GM12878 (cell line): ENCODE data around the gene ANP32E. TPM values are rescaled to one million over a fixed set of nuclear protein-coding genes. Genes with fewer than 3 reads are reported as not detected.

ENCODE experiments used
- ATAC-seq: fragments of 200-7000 bp; cut with Tn5 transposase; 3 replicates; pipeline ENCODE4 v1.9.1; 2020; ENCODE audit warnings: mild to moderate bottlenecking, moderate library complexity
- BruUV-seq: library from RNA; stranded (reverse); fragments of 400-500 nt; replicated peaks from 2 replicates; lab custom pipeline; 2021; lab: Mats Ljungman, UMichigan
- CTCF ChIA-PET: fragments of 300-600 bp; sonication (Branson Sonifier 250); formaldehyde crosslinking; extraction: SDS; loops from one replicate; lab custom pipeline; 2021; ENCODE audit warnings: inconsistent platforms; lab: Yijun Ruan, JAX
- POLR2A ChIA-PET: fragments of 350-600 bp; formaldehyde crosslinking; extraction: SDS; loops from one replicate; lab custom pipeline; 2021; ENCODE audit warnings: inconsistent platforms; lab: Charles Lee
- RAD21 ChIA-PET: fragments of 300-600 bp; sonication (Branson Sonifier 250); formaldehyde crosslinking; loops from one replicate; lab custom pipeline; 2023; ENCODE audit warnings: antibody characterized with exemption; ENCODE audit not compliant: unreplicated experiment; lab: Charles Lee
- SMC1A ChIA-PET: fragments of 300-600 bp; sonication (Branson Sonifier 250); formaldehyde crosslinking; loops from one replicate; lab custom pipeline; 2023; ENCODE audit not compliant: unreplicated experiment, uncharacterized antibody; lab: Charles Lee
- DNase-seq: peaks from one replicate; pipeline ENCODE4 v3.0.0-alpha.2; 2011; ENCODE audit warnings: low read depth, low spot score
- FAIRE-seq: peaks from 3 replicates; lab custom pipeline; 2011; peaks lifted over from hg19 to GRCh38; lab: Jason Lieb, UNC
- H2AFZ ChIP-seq: 2 replicates; pipeline ENCODE4 v1.6.0; 2011; ENCODE audit warnings: low read depth, low read length, control low read depth; ENCODE audit not compliant: control insufficient read depth
- H3K27ac ChIP-seq: 2 replicates; pipeline ENCODE4 v1.5.1; 2011; ENCODE audit warnings: control low read depth; ENCODE audit not compliant: control insufficient read depth, insufficient read depth
- H3K27me3 ChIP-seq, 2 experiments: replicated peaks in 1 of 2; 2 replicates each; pipeline versions ENCODE4 v1.6.0 to v1.6.1; 2011; ENCODE audit warnings: low read length in 1 of 2; ENCODE audit not compliant: control insufficient read depth in 2 of 2, insufficient read depth in 2 of 2
- H3K36me3 ChIP-seq, 2 experiments: 2 replicates each; pipeline ENCODE4 v1.5.1; 2011; ENCODE audit warnings: low read length in 1 of 2; ENCODE audit not compliant: control insufficient read depth in 2 of 2, insufficient read depth in 2 of 2
- H3K4me1 ChIP-seq: 2 replicates; pipeline ENCODE4 v1.6.1; 2011; ENCODE audit warnings: mild to moderate bottlenecking, low read length, moderate library complexity, mixed read lengths; ENCODE audit not compliant: control insufficient read depth, insufficient read depth
- H3K4me2 ChIP-seq: 2 replicates; pipeline ENCODE4 v1.6.0; 2011; ENCODE audit warnings: control low read depth; ENCODE audit not compliant: control insufficient read depth, insufficient read depth
- H3K4me3 ChIP-seq: fragments of 200-600 bp; sonication (generic); 2 replicates; pipeline ENCODE4 v1.5.1; 2016
- H3K79me2 ChIP-seq: 2 replicates; pipeline ENCODE4 v1.6.0; 2011; ENCODE audit warnings: low read length; ENCODE audit not compliant: control insufficient read depth, insufficient read depth
- H3K9ac ChIP-seq: 2 replicates; pipeline ENCODE4 v1.8.0; 2011; ENCODE audit warnings: low read length, control low read depth, mixed read lengths; ENCODE audit not compliant: control insufficient read depth, insufficient read depth
- H3K9me3 ChIP-seq: replicated peaks from 3 replicates; pipeline ENCODE4 v1.5.1; 2011; ENCODE audit warnings: mild to moderate bottlenecking, low read length; ENCODE audit not compliant: control insufficient read depth, insufficient read depth
- H4K20me1 ChIP-seq: 2 replicates; pipeline ENCODE4 v1.6.0; 2011; ENCODE audit not compliant: control insufficient read depth, insufficient read depth
- BHLHE40 ChIP-seq, 2 experiments: fragments of 450-650 bp in 1 of 2; IDR thresholded peaks; 2 replicates each; pipeline ENCODE4 v1.6.1; 2011 to 2017; ENCODE audit warnings: low read depth in 2 of 2, borderline replicate concordance in 1 of 2, improper control_type of control experiment in 1 of 2, low read length in 1 of 2, mild to moderate bottlenecking in 1 of 2
- DPF2 ChIP-seq: fragments of 450-650 bp; IDR thresholded peaks from 2 replicates; pipeline ENCODE4 v1.6.1; 2017; ENCODE audit warnings: mild to moderate bottlenecking
- MTA2 ChIP-seq: fragments of 450-650 bp; IDR thresholded peaks from 2 replicates; pipeline ENCODE4 v1.6.1; 2016; ENCODE audit warnings: low read depth, mild to moderate bottlenecking, moderate library complexity
- PRDM15 ChIP-seq: fragments of 450-650 bp; formaldehyde crosslinking; IDR thresholded peaks from 2 replicates; pipeline ENCODE4 v1.4.0; 2020; ENCODE audit warnings: mild to moderate bottlenecking, moderate library complexity
- SIX5 ChIP-seq: IDR thresholded peaks from 2 replicates; pipeline ENCODE4 v1.6.1; 2011; ENCODE audit warnings: mild to moderate bottlenecking, low read depth, low read length, moderate library complexity; ENCODE audit not compliant: severe bottlenecking
- ZNF217 ChIP-seq: fragments of 450-650 bp; IDR thresholded peaks from 2 replicates; pipeline ENCODE4 v1.6.1; 2017; ENCODE audit warnings: antibody characterized with exemption, mild to moderate bottlenecking
- ZNF274 ChIP-seq: IDR thresholded peaks from one replicate; pipeline ENCODE4 v1.8.0; 2011; ENCODE audit not compliant: insufficient read length, insufficient read depth
- WGBS: methylation state at CpG from one replicate; pipeline ENCODE4 v1.1.6; 2016; ENCODE audit warnings: low lambda C conversion rate; ENCODE audit not compliant: insufficient replicate concordance, insufficient coverage; ENCODE audit errors: missing lambda C conversion rate; 5-methylcytosine and 5-hydroxymethylcytosine counted together
- in situ Hi-C: fragments of 300-500 bp; cut with MboI; formaldehyde crosslinking; loops from 9 replicates; pipeline ENCODE4 v1.14.3; 2018; ENCODE audit warnings: mixed read lengths
- intact Hi-C: fragments of 100-400 bp; cut with micrococcal nuclease; formaldehyde crosslinking; loops from one replicate; pipeline ENCODE4 v1.14.2; 2022; ENCODE audit not compliant: unreplicated experiment
- polyA plus RNA-seq, 11 experiments: library from polyadenylated mRNA; depleted of rRNA in 4 of 11; unstranded in 6 of 11; stranded (reverse) in 5 of 11; fragments of >200 nt; fragmentation: Nextera tagmentation in 4 of 11; fragmentation: Illumina TruSeq in 1 of 11; extraction: Ambion mirVana in 4 of 11; extraction: Trizol in 1 of 11; gene quantifications; 1 replicate in 1 of 11; 2 replicates in 10 of 11; pipeline versions ENCODE4 v1.2.1 to v1.2.3, GENCODE V29; 2011 to 2016; ENCODE audit warnings: inconsistent platforms in 2 of 11, missing spikeins in 2 of 11, low read depth in 1 of 11
- total RNA-seq, 4 experiments: library from RNA; depleted of rRNA in 3 of 4; stranded (reverse); fragments of >200 nt in 3 of 4; fragmentation: Illumina TruSeq in 1 of 4; extraction: Trizol in 1 of 4; gene quantifications; 2 replicates each; pipeline versions ENCODE4 v1.2.1 to v1.2.3, GENCODE V29; 2013 to 2021
- TF ChIP-seq, protein P1 (sequence below): fragments of 150-350 bp; IDR thresholded peaks from 2 replicates; pipeline ENCODE4 v1.6.1; 2016; ENCODE audit warnings: low read depth, low read length
- TF ChIP-seq, protein P2 (sequence below): fragments of 450-650 bp; formaldehyde crosslinking; IDR thresholded peaks from 2 replicates; pipeline ENCODE4 v1.4.0; 2022; ENCODE audit warnings: mild to moderate bottlenecking, moderate library complexity

The ANP32E gene
- total and polyA plus RNA-seq, 10 of the 15 experiments (the other 5 are each of a cell fraction or from before 2014, with no cell fraction given), result 59.2 to 250 (median 121) TPM

GRCh38 chr1:150259217-150259616, 23.3 kb upstream of the ANP32E start (continued):
- TF ChIP-seq, protein P1, sequence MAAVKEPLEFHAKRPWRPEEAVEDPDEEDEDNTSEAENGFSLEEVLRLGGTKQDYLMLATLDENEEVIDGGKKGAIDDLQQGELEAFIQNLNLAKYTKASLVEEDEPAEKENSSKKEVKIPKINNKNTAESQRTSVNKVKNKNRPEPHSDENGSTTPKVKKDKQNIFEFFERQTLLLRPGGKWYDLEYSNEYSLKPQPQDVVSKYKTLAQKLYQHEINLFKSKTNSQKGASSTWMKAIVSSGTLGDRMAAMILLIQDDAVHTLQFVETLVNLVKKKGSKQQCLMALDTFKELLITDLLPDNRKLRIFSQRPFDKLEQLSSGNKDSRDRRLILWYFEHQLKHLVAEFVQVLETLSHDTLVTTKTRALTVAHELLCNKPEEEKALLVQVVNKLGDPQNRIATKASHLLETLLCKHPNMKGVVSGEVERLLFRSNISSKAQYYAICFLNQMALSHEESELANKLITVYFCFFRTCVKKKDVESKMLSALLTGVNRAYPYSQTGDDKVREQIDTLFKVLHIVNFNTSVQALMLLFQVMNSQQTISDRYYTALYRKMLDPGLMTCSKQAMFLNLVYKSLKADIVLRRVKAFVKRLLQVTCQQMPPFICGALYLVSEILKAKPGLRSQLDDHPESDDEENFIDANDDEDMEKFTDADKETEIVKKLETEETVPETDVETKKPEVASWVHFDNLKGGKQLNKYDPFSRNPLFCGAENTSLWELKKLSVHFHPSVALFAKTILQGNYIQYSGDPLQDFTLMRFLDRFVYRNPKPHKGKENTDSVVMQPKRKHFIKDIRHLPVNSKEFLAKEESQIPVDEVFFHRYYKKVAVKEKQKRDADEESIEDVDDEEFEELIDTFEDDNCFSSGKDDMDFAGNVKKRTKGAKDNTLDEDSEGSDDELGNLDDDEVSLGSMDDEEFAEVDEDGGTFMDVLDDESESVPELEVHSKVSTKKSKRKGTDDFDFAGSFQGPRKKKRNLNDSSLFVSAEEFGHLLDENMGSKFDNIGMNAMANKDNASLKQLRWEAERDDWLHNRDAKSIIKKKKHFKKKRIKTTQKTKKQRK, result no peak
- TF ChIP-seq MTA2, result no peak
- TF ChIP-seq, all 136 proteins: peak for 0

DNA sequence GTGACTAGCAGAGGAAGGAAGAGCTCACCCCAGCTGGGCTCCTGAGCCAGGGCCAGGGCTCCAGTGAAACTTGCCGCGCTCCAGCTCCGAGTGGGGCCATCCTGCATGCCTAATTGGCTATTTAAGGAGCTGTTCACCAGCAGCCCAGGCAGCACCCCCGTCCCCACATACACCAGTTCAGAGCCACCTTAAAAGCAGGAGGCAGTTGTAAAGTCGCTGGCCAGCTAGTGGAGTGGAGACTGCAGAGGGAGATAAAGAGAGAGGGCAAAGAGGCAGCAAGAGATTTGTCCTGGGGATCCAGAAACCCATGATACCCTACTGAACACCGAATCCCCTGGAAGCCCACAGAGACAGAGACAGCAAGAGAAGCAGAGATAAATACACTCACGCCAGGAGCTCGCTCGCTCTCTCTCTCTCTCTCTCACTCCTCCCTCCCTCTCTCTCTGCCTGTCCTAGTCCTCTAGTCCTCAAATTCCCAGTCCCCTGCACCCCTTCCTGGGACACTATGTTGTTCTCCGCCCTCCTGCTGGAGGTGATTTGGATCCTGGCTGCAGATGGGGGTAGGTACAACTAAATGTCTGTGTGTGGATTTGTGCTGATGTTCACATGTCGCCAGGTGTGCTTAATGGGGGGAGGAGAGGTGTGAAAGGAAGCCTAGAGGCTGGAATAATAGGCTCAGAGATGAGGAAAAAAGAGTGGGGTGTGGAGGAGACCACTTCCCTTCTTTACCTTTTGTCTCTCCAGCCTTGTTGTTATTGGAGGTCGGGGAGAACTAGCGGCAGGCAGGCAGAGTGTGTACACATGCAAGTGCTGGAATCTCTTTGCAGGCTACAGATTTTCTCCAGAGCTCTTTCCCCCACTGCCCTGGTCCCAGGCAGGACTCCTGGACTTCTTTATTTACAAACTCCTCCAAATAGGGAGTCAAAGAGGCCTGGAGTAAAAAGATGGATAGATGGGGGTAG, 22.0 kb upstream of the ANP32E start, which contains the start of gene CA14:
TSS of gene CA14 (plus strand) at position 151 of the 962 bp plus-strand sequence. CDS start at position 506, 355 bp downstream.
- H3K4me3 ChIP-seq, result no peak within 1 kb of the TSS
- no peaks in the 10 kb centered on the region for H3K36me3 ChIP-seq
- WGBS, result 36% methylated on average over 13 of the region's 13 CpGs
- in situ Hi-C loops (loop anchor here (5.0 kb wide), 1 partner anchor 739 kb away; no protein-coding TSS in a partner anchor), intact Hi-C loops (loop anchor here (5.0 to 10.0 kb wide), 5 partner anchors 169 to 737 kb away; partner anchors contain the start of gene FALEC)
- RAD21 ChIA-PET, result interaction anchor here (1.0 to 1.6 kb wide), 2 partner anchors 32 to 669 kb away, joined by 3 read pairs; no protein-coding TSS in a partner anchor
- no TSS peak for BruUV-seq
- H3K9ac ChIP-seq, result no peak within 1 kb of the TSS
- FAIRE-seq (no peak), ATAC-seq (no peak), DNase-seq (no peak)
- SMC1A ChIA-PET, result interaction anchor here (0.8 to 3.2 kb wide), 2 partner anchors 20 to 23 kb away, joined by 4 to 17 read pairs; no protein-coding TSS in a partner anchor
- no peak within 1 kb of the TSS for H3K27ac ChIP-seq
- POLR2A ChIA-PET, result no interaction called here
- no peaks in the 10 kb centered on the region for H3K9me3 ChIP-seq
- H2AFZ ChIP-seq, result no peak within 1 kb of the TSS
- CTCF ChIA-PET, result interaction anchor here (0.7 to 7.5 kb wide), 5 partner anchors 23 to 737 kb away, joined by 4 to 98 read pairs (median 15); partner anchors contain the start of gene CIART
- no peak within 1 kb of the TSS for H3K4me2 ChIP-seq
- no peaks in the 10 kb centered on the region; a peak in 2 of 4 replicates for H3K27me3 ChIP-seq
- H3K4me1 ChIP-seq, result peaks cover 5% of the 10 kb centered on the region; the same call in 1 of the 2 replicates
- H3K79me2 ChIP-seq, result no peaks in the 10 kb centered on the region
- no peaks in the 10 kb centered on the region for H4K20me1 ChIP-seq
- TF ChIP-seq BHLHE40 (IDR thresholded peaks at IDR 0.05; ENCODE audit: borderline replicate concordance in 1 of 2, low read depth in 2 of 2, low read length in 1 of 2) (no peak), SIX5 (no peak), PRDM15 (CRISPR knock-in tag) (no peak), DPF2 (no peak), ZNF274 (no peak), ZNF217 (no peak)
- TF ChIP-seq, protein P2, sequence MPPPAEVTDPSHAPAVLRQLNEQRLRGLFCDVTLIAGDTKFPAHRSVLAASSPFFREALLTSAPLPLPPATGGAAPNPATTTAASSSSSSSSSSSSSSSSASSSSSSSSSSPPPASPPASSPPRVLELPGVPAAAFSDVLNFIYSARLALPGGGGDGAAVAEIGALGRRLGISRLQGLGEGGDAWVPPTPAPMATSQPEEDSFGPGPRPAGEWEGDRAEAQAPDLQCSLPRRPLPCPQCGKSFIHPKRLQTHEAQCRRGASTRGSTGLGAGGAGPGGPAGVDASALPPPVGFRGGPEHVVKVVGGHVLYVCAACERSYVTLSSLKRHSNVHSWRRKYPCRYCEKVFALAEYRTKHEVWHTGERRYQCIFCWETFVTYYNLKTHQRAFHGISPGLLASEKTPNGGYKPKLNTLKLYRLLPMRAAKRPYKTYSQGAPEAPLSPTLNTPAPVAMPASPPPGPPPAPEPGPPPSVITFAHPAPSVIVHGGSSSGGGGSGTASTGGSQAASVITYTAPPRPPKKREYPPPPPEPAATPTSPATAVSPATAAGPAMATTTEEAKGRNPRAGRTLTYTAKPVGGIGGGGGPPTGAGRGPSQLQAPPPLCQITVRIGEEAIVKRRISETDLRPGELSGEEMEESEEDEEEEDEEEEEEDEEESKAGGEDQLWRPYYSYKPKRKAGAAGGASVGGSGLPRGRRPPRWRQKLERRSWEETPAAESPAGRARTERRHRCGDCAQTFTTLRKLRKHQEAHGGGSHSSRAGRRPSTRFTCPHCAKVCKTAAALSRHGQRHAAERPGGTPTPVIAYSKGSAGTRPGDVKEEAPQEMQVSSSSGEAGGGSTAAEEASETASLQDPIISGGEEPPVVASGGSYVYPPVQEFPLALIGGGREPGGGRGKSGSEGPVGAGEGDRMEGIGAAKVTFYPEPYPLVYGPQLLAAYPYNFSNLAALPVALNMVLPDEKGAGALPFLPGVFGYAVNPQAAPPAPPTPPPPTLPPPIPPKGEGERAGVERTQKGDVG (CRISPR knock-in tag), result no peak
